Tibial nerve (tissue), 4 donors: ENCODE data around the gene B3GAT1. TPM values are rescaled to one million over a fixed set of nuclear protein-coding genes. Genes with fewer than 3 reads are reported as not detected.

ENCODE experiments used
- DNase-seq, 2 donors: peaks; one replicate each; pipeline ENCODE4 v3.0.0-alpha.2; 2019; ENCODE audit warnings: low spot score in 2 of 2
- H3K27ac ChIP-seq, 4 donors: fragments of 200-600 bp; sonication (generic) in 3 of 4; one replicate each; pipeline ENCODE4 v1.5.1; 2017 to 2019; ENCODE audit warnings: mild to moderate bottlenecking in 1 of 4
- H3K27me3 ChIP-seq, 2 donors: fragments of 200-600 bp; sonication (generic) in 1 of 2; one replicate each; pipeline versions ENCODE4 v1.5.1 to v1.6.0; 2017 to 2019
- H3K36me3 ChIP-seq, 3 donors: fragments of 200-600 bp; sonication (generic); one replicate each; pipeline ENCODE4 v1.5.1; 2018 to 2019
- H3K4me1 ChIP-seq, 4 donors: fragments of 200-600 bp; sonication (generic) in 3 of 4; one replicate each; pipeline ENCODE4 v1.5.1; 2017 to 2019
- H3K4me3 ChIP-seq, 4 donors: fragments of 200-600 bp; sonication (generic) in 3 of 4; one replicate each; pipeline ENCODE4 v1.5.1; 2017 to 2019; ENCODE audit warnings: mild to moderate bottlenecking in 1 of 4, moderate library complexity in 1 of 4
- H3K9me3 ChIP-seq, 4 donors: fragments of 200-600 bp; sonication (generic) in 3 of 4; one replicate each; pipeline ENCODE4 v1.5.1; 2017 to 2019
- CTCF ChIP-seq, 5 experiments: fragments of 200-600 bp in 3 of 5; fragments of 450-650 bp in 2 of 5; sonication (generic) in 3 of 5; IDR thresholded peaks; one replicate each; pipeline ENCODE4 v1.5.1; 2016 to 2019; ENCODE audit warnings: antibody characterized with exemption in 5 of 5, mild to moderate bottlenecking in 3 of 5, moderate library complexity in 2 of 5
- EP300 ChIP-seq, 2 donors: sonication (generic); formaldehyde crosslinking; IDR thresholded peaks; one replicate each; pipeline ENCODE4 v1.6.1; 2017; ENCODE audit warnings: antibody characterized with exemption in 2 of 2, mild to moderate bottlenecking in 1 of 2
- POLR2A ChIP-seq, 2 donors: fragments of 450-650 bp; IDR thresholded peaks; one replicate each; pipeline ENCODE4 v1.6.1; 2017; ENCODE audit warnings: antibody characterized with exemption in 2 of 2, mild to moderate bottlenecking in 2 of 2, moderate library complexity in 2 of 2
- WGBS, 2 donors: methylation state at CpG; one replicate each; pipeline ENCODE4 v1.1.5; 2018; 5-methylcytosine and 5-hydroxymethylcytosine counted together
- total RNA-seq, 4 donors: library from RNA; depleted of rRNA; stranded (reverse); fragments of >200 nt; gene quantifications; one replicate each; pipeline ENCODE4 v1.1.0, GENCODE V29; 2016

The B3GAT1 gene
- total RNA-seq, 4 donors from 2014 or later: 6.6 to 18.0 (median 9.1) TPM

GRCh38 chr11:134385774-134386565 lies 26.1 kb downstream of the B3GAT1 start:
- no peaks in the 10 kb centered on the region for H3K4me1 ChIP-seq
- DNase-seq: no peak
- no peak overlapping the region for H3K4me3 ChIP-seq
- H3K36me3 ChIP-seq: peaks cover 0 to 36% (median 0%) of the 10 kb centered on the region in 3 donors
- no peak overlapping the region for H3K27ac ChIP-seq
- TF ChIP-seq EP300 (IDR thresholded peaks at IDR 0.05) (no peak), POLR2A (IDR thresholded peaks at IDR 0.05) (no peak), CTCF (IDR thresholded peaks at IDR 0.05) (no peak)
- H3K9me3 ChIP-seq: no peaks in the 10 kb centered on the region
- WGBS, 2 donors: 52% methylated on average over 20 of the region's 20 CpGs
- H3K27me3 ChIP-seq: no peaks in the 10 kb centered on the region

DNA sequence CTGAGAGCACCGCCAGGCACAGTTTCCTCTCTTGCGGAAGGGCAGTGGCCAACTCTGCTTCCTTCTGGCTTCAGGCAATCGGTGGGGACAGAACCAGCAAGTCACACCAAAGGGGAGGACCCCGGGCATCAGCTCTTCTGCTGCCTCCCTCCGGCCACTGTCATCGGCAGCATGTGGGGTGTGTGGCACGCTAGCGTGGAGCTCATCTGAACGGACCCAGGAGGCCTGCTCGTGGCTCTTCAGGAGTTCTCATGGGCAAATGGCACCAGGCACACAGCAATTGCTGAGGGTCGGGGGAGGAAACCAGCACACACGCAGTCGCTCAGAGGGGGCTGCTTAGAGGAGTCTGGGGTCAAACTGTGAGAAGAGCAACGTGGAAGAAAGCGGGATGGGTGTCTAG lies 26.9 kb downstream of the B3GAT1 start:
- H3K9me3 ChIP-seq: no peaks in the 10 kb centered on the region
- no peak overlapping the region for H3K4me3 ChIP-seq
- peaks cover 0 to 44% (median 0%) of the 10 kb centered on the region in 3 donors for H3K36me3 ChIP-seq
- no peak overlapping the region for H3K27ac ChIP-seq
- H3K4me1 ChIP-seq: no peaks in the 10 kb centered on the region
- 86 to 88% methylated on average over 15 of the region's 15 CpGs for WGBS, 2 donors
- H3K27me3 ChIP-seq: no peaks in the 10 kb centered on the region
- TF ChIP-seq POLR2A (IDR thresholded peaks at IDR 0.05) (no peak), EP300 (IDR thresholded peaks at IDR 0.05) (no peak), CTCF (IDR thresholded peaks at IDR 0.05) (no peak)
- no peak for DNase-seq

GRCh38 chr11:134384406-134384805 lies 27.6 kb downstream of the B3GAT1 start:
- DNase-seq: no peak
- WGBS, 2 donors: 89 to 92% methylated on average over 14 of the region's 14 CpGs

DNA sequence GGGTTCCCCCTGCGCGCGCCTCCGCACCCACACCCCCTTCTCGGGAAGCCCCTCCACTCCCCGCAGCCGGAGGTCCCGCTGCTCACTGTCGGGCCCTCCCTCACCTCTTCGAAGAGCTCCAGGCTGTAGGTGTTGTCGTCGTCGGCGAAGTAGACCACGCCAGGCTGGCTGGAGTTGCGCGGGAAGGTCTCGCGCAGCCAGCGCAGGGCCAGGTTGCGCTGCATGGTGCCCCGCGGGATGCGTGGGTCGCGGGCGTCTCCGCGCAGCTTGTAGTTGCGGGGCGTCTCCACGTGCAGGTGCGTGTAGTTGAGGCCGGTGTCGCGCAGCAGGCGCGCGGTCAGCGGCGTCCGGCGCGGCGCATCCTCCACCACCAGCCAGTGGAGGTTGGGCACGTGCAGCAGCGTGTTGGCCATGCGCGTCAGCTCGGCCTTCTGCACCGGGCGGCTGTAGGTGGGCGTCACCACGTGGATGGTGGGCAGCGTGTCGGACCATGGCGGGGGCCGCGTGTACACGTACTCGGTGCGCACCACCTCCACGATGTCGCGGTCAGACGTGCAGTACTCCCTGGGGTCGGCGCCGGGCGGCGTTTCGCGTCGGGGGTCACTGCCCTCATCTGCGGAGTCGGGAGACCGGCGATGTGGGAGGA lies 28.3 kb downstream of the B3GAT1 start:
- DNase-seq: no peak
- no peak for TF ChIP-seq CTCF (IDR thresholded peaks at IDR 0.05)
- no peak for TF ChIP-seq POLR2A (IDR thresholded peaks at IDR 0.05)
- no peak for TF ChIP-seq EP300 (IDR thresholded peaks at IDR 0.05)
- WGBS, 2 donors: 95 to 96% methylated on average over 29 to 71 of the region's 78 CpGs

More at GRCh38 chr11:134384406-134384805, 27.6 kb downstream of the B3GAT1 start:
- Histone ChIP-seq H3K36me3 (peaks cover 0 to 52% (median 0%) of the 10 kb centered on the region in 3 donors), H3K4me3 (no peak overlapping the region), H3K4me1 (no peaks in the 10 kb centered on the region), H3K27ac (no peak overlapping the region), H3K9me3 (no peaks in the 10 kb centered on the region), H3K27me3 (no peaks in the 10 kb centered on the region)
- no peak for TF ChIP-seq POLR2A (IDR thresholded peaks at IDR 0.05)
- no peak for TF ChIP-seq CTCF (IDR thresholded peaks at IDR 0.05)
- TF ChIP-seq EP300 (IDR thresholded peaks at IDR 0.05): no peak

GRCh38 chr11:134382830-134383229 lies 29.2 kb downstream of the B3GAT1 start:
- H3K27me3 ChIP-seq: no peaks in the 10 kb centered on the region
- no peak overlapping the region for H3K4me3 ChIP-seq
- WGBS, 2 donors: 89 to 94% methylated on average over 11 to 23 of the region's 24 CpGs
- TF ChIP-seq CTCF (IDR thresholded peaks at IDR 0.05) (no peak), POLR2A (IDR thresholded peaks at IDR 0.05) (no peak), EP300 (IDR thresholded peaks at IDR 0.05) (no peak)
- peaks cover 0 to 4% (median 0%) of the 10 kb centered on the region in 4 donors for H3K9me3 ChIP-seq
- no peak overlapping the region for H3K27ac ChIP-seq
- peaks cover 0 to 62% (median 0%) of the 10 kb centered on the region in 3 donors for H3K36me3 ChIP-seq
- DNase-seq: no peak
- H3K4me1 ChIP-seq: no peaks in the 10 kb centered on the region

More for the DNA sequence above, 28.3 kb downstream of the B3GAT1 start:
- H3K9me3 ChIP-seq: peaks cover 0 to 4% (median 0%) of the 10 kb centered on the region in 4 donors
- H3K27ac ChIP-seq: no peak overlapping the region
- no peak overlapping the region for H3K4me3 ChIP-seq
- H3K4me1 ChIP-seq: no peaks in the 10 kb centered on the region
- H3K36me3 ChIP-seq: peaks cover 0 to 59% (median 0%) of the 10 kb centered on the region in 3 donors
- no peaks in the 10 kb centered on the region for H3K27me3 ChIP-seq
